Erythroblast (primary cell): ENCODE data around the gene RASD2.
"Not testable (repeated sequence)": the region's sequence is repeated elsewhere in the genome, so short reads cannot be mapped to it uniquely, and the experiment has no call there.

ENCODE experiments used
- DNase-seq, 2 experiments: peaks; one replicate each; lab custom pipeline; 2025; lab: John Stamatoyannopoulos, UW
- GATA1 ChIP-seq: IDR thresholded peaks from 2 replicates; pipeline ENCODE4 v1.6.1; 2011; ENCODE audit warnings: low read depth, mild to moderate bottlenecking, control low read depth, low read length, moderate library complexity
- POLR2A ChIP-seq: IDR thresholded peaks from 2 replicates; pipeline ENCODE4 v1.6.1; 2011; ENCODE audit warnings: mild to moderate bottlenecking, low read length

The RASD2 gene, protein sequence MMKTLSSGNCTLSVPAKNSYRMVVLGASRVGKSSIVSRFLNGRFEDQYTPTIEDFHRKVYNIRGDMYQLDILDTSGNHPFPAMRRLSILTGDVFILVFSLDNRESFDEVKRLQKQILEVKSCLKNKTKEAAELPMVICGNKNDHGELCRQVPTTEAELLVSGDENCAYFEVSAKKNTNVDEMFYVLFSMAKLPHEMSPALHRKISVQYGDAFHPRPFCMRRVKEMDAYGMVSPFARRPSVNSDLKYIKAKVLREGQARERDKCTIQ

DNA sequence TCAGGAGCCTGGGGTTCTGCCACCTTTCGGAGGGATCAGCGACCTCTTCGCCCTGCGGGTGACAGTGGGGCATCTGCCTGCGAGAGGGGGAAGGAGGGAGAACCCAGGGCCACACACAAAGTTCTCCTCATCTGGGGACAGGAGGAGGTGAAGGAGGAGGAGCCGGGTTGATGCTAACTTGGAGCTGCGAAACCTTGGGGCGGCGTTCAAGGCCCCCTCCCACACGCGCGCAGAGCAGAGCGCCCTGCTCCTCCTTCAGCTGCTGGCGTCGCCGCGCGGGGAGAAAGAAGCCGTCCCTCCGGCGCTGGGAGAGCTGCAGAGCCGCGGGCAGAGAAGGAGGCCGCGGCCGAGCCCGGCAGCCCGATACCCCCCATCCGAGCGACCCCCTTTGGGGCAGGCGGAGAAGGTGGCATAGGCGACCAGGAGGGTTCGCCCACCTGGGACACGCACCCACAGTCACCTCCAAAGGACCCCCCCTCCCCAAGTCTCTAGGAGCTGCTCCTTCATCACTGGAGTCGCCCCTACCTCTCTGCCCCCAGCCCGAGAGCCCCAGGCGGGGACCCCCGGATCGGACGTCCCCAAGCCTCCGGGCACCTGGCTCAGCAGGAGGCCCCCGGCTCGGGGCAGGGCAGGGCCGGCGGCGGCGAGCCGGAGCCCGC is at the start of gene RASD2:
RASD2 (plus strand) TSS at position 237 of the 659 bp plus-strand sequence. CDS start 5,979 bp downstream, outside the sequence.
- TF ChIP-seq GATA1 (no peak), POLR2A (no peak)
- DNase-seq, result peak; percentile 38 to 42

DNA sequence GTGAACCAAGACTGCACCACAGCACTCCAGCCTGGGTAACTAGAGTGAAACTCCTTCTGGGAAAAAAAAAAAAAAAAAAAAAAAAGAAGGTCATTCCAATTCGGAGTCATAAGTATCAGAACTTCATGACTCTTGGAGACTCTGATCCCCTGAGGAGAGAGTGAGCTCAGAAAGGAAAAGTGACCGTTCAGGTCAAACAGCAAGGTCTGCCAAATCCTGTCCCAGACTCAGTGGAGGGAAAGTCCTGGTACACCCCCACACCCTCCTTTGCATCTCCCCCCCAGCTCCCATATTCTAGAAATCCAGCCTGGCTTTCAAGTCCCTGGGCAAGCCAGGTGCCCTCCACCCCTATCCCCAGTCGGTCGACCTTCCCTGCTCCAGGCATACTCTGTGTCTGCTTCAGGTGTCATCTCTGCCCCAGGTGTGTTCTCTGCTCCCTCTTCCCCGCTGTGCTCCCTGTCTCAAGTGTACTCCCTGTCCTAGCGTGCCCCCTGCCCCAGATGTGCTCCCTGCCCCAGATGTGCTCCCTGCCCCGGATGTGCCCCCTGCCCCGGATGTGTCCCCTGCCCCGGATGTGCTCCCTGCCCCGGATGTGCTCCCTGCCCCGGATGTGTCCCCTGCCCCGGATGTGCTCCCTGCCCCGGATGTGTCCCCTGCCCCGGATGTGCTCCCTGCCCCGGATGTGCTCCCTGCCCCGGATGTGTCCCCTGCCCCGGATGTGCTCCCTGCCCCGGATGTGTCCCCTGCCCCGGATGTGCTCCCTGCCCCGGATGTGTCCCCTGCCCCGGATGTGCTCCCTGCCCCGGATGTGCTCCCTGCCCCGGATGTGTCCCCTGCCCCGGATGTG is 49.3 kb upstream of the RASD2 start:
- DNase-seq, result not testable (repeated sequence)

DNA sequence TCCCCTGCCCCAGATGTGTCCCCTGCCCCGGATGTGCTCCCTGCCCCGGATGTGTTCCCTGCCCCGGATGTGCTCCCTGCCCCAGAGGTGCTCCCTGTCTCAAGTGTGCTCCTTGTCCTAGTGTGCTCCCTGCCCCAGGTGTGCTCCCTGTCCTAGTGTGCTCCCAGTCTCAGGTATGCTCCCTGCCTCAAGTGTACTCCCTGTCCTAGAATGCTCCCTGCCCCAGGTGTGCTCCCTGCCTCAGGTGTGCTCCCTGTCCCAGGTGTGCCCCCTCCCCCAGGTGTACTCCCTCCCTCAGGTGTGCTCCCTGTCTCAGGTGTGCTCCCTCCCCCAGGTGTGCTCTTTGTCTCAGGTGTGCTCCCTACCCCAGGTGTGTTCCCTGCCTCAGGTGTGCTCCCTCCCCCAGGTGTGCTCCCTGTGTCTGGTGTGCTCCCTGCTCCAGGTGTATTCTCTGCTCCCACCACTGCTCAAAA is 48.7 kb upstream of the RASD2 start:
- no peak for TF ChIP-seq POLR2A
- no peak for TF ChIP-seq GATA1

DNA sequence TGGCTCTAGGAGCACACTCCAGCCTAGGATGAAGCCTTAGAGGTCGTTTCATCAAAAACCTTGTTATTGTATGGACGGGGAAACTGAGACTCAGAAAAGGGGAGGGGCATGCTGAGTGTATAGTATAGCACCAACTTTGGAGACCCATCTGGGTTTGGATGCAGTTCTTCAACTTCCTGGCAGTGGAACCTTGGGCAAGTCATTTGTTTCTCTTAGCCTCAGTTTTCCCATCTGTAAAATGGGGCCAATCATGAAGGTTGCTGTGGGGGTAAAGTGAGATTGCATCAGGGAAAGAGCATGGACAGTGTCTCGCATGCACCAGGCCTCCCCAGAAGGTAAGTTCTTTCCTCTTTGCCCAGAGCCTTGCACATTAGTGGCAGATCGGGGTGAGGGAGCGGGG is 47.6 kb upstream of the RASD2 start:
- DNase-seq, result no peak
- TF ChIP-seq POLR2A, result no peak

More for the DNA sequence above, 48.7 kb upstream of the RASD2 start:
- peak in 1 of 2 experiments; percentile 11 for DNase-seq

DNA sequence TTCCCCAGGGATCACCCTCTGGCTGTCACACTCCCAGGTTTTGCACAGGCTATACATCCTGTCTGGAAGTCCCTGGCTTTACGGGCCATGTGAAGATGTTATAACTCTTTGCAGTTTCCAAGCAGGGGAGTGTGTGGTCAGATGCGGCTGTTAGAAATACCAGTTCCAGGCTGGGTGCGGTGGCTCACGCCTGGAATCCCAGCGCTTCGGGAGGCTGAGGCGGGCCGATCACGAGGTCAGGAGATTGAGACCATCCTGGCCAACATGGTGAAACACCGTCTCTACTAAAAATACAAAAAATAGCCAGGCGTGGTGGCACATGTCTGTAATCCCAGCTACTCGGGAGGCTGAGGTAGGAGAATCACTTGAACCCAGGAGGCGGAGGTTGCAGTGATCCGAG is 44.9 kb upstream of the RASD2 start:
- not testable (repeated sequence) for DNase-seq

DNA sequence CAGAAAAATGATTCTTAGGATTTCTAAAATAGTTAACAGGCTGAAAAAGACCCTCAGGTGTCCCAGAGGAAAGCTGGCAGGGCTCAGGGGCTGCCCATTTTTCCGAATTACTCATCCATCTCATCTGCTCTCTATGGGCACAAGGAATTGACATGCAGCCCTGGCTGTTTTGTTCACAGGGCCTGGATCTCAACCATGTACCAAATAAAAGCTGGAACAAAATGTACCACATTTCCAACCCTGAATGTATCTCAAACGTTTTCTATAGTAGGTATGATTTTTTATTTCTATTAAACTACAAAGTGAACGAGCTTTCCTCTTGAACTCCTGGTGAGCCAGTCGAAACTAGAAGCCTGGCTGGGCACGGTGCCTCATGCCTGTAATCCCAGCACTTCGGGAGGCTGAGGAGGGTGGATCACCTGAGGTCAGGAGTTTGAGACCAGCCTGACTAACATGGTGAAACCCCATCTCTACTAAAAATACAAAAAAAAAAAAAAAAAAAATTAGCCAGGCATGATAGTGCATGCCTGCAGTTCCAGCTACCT is 43.8 kb upstream of the RASD2 start:
- TF ChIP-seq POLR2A (no peak), GATA1 (no peak)
- DNase-seq, result no peak

DNA sequence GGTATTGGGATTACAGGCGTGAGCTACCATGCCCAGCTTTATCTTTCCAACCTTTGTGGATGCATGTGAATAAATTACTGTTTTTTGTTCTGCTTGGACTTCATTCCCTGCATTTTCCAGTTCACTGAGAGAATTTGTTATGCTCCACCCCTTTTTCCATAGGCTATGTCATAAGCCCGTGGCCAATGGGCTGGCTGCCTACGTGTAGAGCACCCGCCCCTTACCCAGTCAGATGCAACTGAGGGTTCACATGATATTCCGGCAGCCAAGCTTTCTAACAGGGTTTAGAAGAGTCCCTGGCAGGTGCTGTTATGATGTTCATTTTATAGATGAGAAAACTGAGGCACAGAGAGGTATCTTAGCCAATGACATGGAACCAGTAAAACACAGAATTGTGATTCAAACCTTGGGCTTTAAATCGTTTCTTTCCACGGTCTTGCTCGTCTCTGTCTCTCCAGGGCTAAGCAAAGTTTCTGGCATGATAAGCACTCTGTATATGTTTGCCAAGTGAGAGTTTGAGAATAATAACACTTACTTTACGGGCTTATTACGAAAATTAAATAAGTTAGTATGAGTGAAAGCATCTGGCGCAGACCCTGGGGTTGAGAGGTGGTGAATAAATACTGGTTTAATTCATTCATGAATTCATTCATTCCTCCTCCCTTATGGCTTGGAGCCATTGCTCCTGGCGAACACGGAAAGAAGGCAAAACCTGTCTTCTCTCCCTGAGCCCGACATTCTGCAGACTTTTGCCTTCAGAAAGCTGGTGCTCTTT is 42.4 kb upstream of the RASD2 start:
- no peak for TF ChIP-seq GATA1
- TF ChIP-seq POLR2A, result no peak
- DNase-seq, result no peak

DNA sequence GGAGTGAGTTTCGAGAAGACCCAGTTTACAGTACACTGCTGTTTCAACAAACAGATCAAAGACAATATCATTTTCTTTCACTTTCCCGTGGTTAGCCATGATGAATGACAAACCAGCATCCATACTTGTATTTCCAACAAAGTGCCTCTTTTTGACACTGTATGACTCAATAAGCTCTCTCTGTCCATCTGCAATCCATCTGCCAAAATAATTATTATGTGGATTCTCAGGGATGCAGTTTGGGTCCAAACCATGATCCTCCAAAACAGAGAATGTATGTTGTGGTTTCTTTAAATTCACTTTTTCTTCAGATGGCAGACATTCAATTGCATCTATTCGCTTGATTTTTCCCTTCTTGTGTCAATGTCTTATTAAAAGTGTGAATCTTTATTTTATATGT is 37.8 kb upstream of the RASD2 start:
- no peak for TF ChIP-seq POLR2A
- TF ChIP-seq GATA1, result no peak

DNA sequence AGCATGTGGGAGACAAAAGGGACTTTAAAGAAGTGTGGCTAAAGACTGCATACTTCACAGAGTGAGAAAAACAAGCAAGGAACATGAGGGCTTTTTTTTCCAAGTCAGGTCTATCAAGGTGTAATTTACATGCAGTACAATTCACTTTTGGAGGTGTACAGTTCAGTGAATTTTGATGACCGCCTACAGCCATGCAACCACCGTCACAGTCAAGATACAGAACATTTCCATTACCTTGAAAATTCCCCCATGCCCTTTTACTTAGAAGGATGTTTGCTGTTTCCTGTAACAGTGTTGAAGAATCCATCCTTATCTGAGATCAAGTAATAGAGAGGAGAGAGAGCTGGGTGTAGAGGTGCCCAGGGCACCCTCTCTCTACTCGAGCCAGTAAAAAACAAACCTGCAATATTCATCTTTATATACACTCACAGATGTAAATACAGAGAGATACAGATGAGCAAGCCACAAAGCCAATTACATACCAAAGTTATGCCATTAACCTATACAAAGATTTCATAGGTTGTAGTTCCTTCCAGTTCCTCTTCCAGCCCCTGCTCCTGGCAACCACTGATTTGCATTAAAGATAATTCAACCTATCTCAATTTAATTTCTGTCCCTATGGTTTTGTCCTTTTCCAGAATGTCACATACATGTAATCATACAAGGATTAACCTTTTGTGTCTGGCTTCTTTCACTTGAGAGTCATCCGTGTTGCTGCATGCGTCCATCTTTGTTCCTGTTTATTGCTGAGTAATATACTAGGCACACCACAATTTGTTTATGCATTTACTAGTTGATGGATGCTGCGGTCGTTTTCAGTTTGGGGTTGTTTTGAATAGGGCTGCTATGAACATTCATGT is 35.0 kb upstream of the RASD2 start:
- DNase-seq, result no peak
- TF ChIP-seq POLR2A (no peak), GATA1 (no peak)

More for the DNA sequence above, 37.8 kb upstream of the RASD2 start:
- DNase-seq, result no peak

DNA sequence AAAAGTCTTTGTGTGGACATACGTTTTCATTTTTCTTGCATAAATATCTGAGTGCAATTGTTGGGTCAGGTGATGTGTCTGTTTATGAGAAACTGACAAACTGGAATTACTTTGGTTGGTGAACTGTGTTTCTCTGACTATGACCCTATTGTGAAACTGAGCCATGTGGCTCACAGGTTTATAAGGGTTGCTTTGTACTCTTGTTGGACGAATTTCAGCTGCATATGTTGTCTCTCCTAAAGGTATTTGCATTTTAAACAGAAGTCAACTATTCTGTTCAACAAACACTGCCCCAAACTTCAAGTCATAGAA is 34.4 kb upstream of the RASD2 start:
- no peak for DNase-seq
- TF ChIP-seq POLR2A (no peak), GATA1 (no peak)

DNA sequence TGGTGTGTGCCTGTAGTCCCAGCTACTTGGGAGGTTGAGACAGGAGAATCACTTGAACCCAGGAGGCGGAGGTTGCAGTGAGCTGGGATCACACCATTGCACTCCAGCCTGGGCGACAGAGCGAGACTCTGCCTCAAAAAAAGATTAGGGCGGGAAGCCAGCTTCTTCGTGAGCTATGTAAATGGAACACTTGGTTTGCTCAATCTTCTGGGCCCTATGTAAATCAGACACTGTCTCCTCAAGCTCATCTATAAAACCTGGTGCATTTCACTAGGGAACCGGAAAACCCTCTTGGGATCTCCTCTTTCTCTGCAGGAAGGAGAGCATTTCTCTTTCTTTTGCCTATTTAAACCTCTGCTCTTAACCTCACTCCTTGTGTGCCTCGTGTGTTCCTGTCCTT is 32.8 kb upstream of the RASD2 start:
- not testable (repeated sequence) for DNase-seq

DNA sequence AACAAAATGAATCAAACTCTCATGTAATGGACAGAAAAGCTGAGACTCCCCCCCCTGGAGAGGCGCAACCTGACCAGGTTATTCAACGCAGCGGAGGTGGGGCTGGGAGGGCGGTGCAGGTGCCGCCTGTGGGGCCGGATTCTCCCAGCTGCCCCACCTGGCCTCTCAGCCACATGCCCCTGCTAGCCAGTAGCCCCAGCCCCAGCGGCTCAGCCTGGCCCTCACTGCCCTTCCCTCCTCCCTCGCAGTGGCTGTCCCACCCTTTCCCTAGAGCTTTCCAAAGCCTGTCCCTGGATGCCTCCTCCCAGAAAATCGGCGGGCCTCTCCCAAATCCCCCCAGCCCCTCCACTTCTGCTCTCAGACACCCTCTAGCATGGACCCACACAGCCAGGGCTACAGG is 31.2 kb upstream of the RASD2 start:
- no peak for DNase-seq
- TF ChIP-seq GATA1 (no peak), POLR2A (no peak)

DNA sequence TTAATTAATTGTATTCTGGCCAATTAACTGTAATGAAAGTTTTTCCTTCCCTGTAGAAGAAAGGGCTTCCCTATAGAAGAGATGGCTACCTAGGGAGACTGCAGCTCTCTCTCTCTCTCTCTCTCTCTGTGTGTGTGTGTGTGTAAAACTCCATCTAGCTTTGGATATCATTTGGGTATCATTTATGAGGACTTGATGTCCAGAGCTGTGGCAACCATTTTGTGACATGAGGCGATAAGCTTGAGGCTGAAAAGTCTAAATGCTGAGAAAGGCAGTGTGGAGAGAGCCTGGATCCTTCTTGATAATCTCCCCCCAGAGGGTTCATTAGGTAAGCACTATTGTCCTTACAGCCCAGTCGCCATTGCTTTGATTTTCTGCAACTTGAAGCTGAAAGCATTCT is 30.7 kb upstream of the RASD2 start:
- TF ChIP-seq POLR2A (no peak), GATA1 (no peak)
- DNase-seq, result no peak
